Hematopoietic multipotent progenitor cell treated with erythropoietin and hydrocortisone succinate and interleukin-3 and kit ligand, for 17 days (in vitro differentiated cells): ENCODE data around the gene ECHDC3.
"Not testable (repeated sequence)": the region's sequence is repeated elsewhere in the genome, so short reads cannot be mapped to it uniquely, and the experiment has no call there.

ENCODE experiments used
- DNase-seq: peaks from one replicate; pipeline ENCODE4 v3.0.0-alpha.2; 2015; ENCODE audit warnings: low spot score

Gene ECHDC3

GRCh38 chr10:11716686-11717085 is 25.5 kb upstream of the ECHDC3 start:
- DNase-seq, result no peak

- no peak for DNase-seq
Observed at GRCh38 chr10:11719496-11720259, 22.5 kb upstream of the ECHDC3 start.

GRCh38 chr10:11720260-11720741 is 21.9 kb upstream of the ECHDC3 start:
- DNase-seq, result no peak

GRCh38 chr10:11721806-11722205 is 20.4 kb upstream of the ECHDC3 start:
- DNase-seq, result no peak

GRCh38 chr10:11723359-11723758 is 18.8 kb upstream of the ECHDC3 start:
- DNase-seq, result no peak

GRCh38 chr10:11724938-11725776 is 17.0 kb upstream of the ECHDC3 start:
- peak; percentile 39 for DNase-seq

- DNase-seq, result no peak
Observed at GRCh38 chr10:11725912-11726311, 16.3 kb upstream of the ECHDC3 start.

GRCh38 chr10:11727563-11727962 is 14.6 kb upstream of the ECHDC3 start:
- no peak for DNase-seq

GRCh38 chr10:11728353-11728752 is 13.8 kb upstream of the ECHDC3 start:
- DNase-seq, result no peak

- DNase-seq, result no peak
Observed at GRCh38 chr10:11729790-11730315, 12.3 kb upstream of the ECHDC3 start.

- DNase-seq, result no peak
Observed at GRCh38 chr10:11730779-11731178, 11.4 kb upstream of the ECHDC3 start.

- DNase-seq, result not testable (repeated sequence)
Observed at GRCh38 chr10:11736767-11737166, 5.4 kb upstream of the ECHDC3 start.

- DNase-seq, result not testable (repeated sequence)
Observed at GRCh38 chr10:11737258-11738032, 4.7 kb upstream of the ECHDC3 start.

GRCh38 chr10:11740907-11741306 is 1.3 kb upstream of the ECHDC3 start:
- DNase-seq, result no peak

GRCh38 chr10:11741608-11742007 is 574 bp upstream of the ECHDC3 start:
- no peak for DNase-seq

GRCh38 chr10:11742779-11743298 is 657 bp downstream of the ECHDC3 start:
- DNase-seq, result no peak

- DNase-seq, result no peak
Observed at GRCh38 chr10:11743461-11744338, 1.5 kb downstream of the ECHDC3 start.

GRCh38 chr10:11745045-11745444 is 2.9 kb downstream of the ECHDC3 start:
- no peak for DNase-seq

GRCh38 chr10:11746883-11747539 is 4.8 kb downstream of the ECHDC3 start:
- DNase-seq, result no peak

- DNase-seq, result no peak
Observed at GRCh38 chr10:11748866-11749265, 6.7 kb downstream of the ECHDC3 start.
